ENCODE data around the gene CRYBG1.

The CRYBG1 gene

GRCh38 chr6:106600329-106600728 is 239.8 kb downstream of the CRYBG1 start:
- Histone ChIP-seq H3K27me3 (ENCODE audit: control insufficient read depth, insufficient read depth, low read length, poor library complexity, severe bottlenecking) (no peaks in the 10 kb centered on the region), H3K4me1 (ENCODE audit: control insufficient read depth, insufficient read depth, low read length) (no peaks in the 10 kb centered on the region), H3K27ac (ENCODE audit: insufficient read depth, low read depth, low read length, poor library complexity, severe bottlenecking) (no peak overlapping the region), H3K4me3 (ENCODE audit: insufficient read depth, low read depth, low read length) (no peak overlapping the region), H3K36me3 (ENCODE audit: control insufficient read depth, insufficient read depth, low read length) (no peaks in the 10 kb centered on the region), H3K9me3 (ENCODE audit: control insufficient read depth, low read length) (no peaks in the 10 kb centered on the region)
- 88 to 97% methylated on average over 2 of the region's 2 CpGs for WGBS, 2 experiments

GRCh38 chr6:106608080-106608668 is 247.7 kb downstream of the CRYBG1 start:
- Histone ChIP-seq H3K4me1 (ENCODE audit: control insufficient read depth, insufficient read depth, low read length) (no peaks in the 10 kb centered on the region), H3K9me3 (ENCODE audit: control insufficient read depth, low read length) (no peaks in the 10 kb centered on the region), H3K4me3 (ENCODE audit: insufficient read depth, low read depth, low read length) (no peak overlapping the region), H3K27ac (ENCODE audit: insufficient read depth, low read depth, low read length, poor library complexity, severe bottlenecking) (no peak overlapping the region), H3K36me3 (ENCODE audit: control insufficient read depth, insufficient read depth, low read length) (no peaks in the 10 kb centered on the region), H3K27me3 (ENCODE audit: control insufficient read depth, insufficient read depth, low read length, poor library complexity, severe bottlenecking) (no peaks in the 10 kb centered on the region)
- WGBS, 2 experiments, result 21 to 27% methylated on average over 2 of the region's 2 CpGs

GRCh38 chr6:106609699-106610098 is 249.2 kb downstream of the CRYBG1 start:
- Histone ChIP-seq H3K4me1 (ENCODE audit: control insufficient read depth, insufficient read depth, low read length) (no peaks in the 10 kb centered on the region), H3K36me3 (ENCODE audit: control insufficient read depth, insufficient read depth, low read length) (no peaks in the 10 kb centered on the region), H3K27ac (ENCODE audit: insufficient read depth, low read depth, low read length, poor library complexity, severe bottlenecking) (no peak overlapping the region), H3K4me3 (ENCODE audit: insufficient read depth, low read depth, low read length) (no peak overlapping the region), H3K27me3 (ENCODE audit: control insufficient read depth, insufficient read depth, low read length, poor library complexity, severe bottlenecking) (no peaks in the 10 kb centered on the region), H3K9me3 (ENCODE audit: control insufficient read depth, low read length) (no peaks in the 10 kb centered on the region)
- 74 to 77% methylated on average over 6 of the region's 6 CpGs for WGBS, 2 experiments

GRCh38 chr6:106611030-106611429 is 250.5 kb downstream of the CRYBG1 start:
- WGBS, 2 experiments, result 88 to 100% methylated on average over 2 of the region's 2 CpGs
- H3K27me3 ChIP-seq (ENCODE audit: control insufficient read depth, insufficient read depth, low read length, poor library complexity, severe bottlenecking), result no peaks in the 10 kb centered on the region
- no peaks in the 10 kb centered on the region for H3K9me3 ChIP-seq (ENCODE audit: control insufficient read depth, low read length)
- no peaks in the 10 kb centered on the region for H3K4me1 ChIP-seq (ENCODE audit: control insufficient read depth, insufficient read depth, low read length)
- no peak overlapping the region for H3K4me3 ChIP-seq (ENCODE audit: insufficient read depth, low read depth, low read length)
- H3K36me3 ChIP-seq (ENCODE audit: control insufficient read depth, insufficient read depth, low read length), result no peaks in the 10 kb centered on the region
- no peak overlapping the region for H3K27ac ChIP-seq (ENCODE audit: insufficient read depth, low read depth, low read length, poor library complexity, severe bottlenecking)

GRCh38 chr6:106612671-106613416 is 252.3 kb downstream of the CRYBG1 start:
- Histone ChIP-seq H3K4me3 (ENCODE audit: insufficient read depth, low read depth, low read length) (no peak overlapping the region), H3K36me3 (ENCODE audit: control insufficient read depth, insufficient read depth, low read length) (no peaks in the 10 kb centered on the region), H3K9me3 (ENCODE audit: control insufficient read depth, low read length) (no peaks in the 10 kb centered on the region), H3K4me1 (ENCODE audit: control insufficient read depth, insufficient read depth, low read length) (no peaks in the 10 kb centered on the region), H3K27me3 (ENCODE audit: control insufficient read depth, insufficient read depth, low read length, poor library complexity, severe bottlenecking) (no peaks in the 10 kb centered on the region), H3K27ac (ENCODE audit: insufficient read depth, low read depth, low read length, poor library complexity, severe bottlenecking) (no peak overlapping the region)
- WGBS, 2 experiments, result 91 to 94% methylated on average over 4 to 9 of the region's 9 CpGs

GRCh38 chr6:106613590-106613989 is 253.1 kb downstream of the CRYBG1 start:
- Histone ChIP-seq H3K27ac (ENCODE audit: insufficient read depth, low read depth, low read length, poor library complexity, severe bottlenecking) (no peak overlapping the region), H3K27me3 (ENCODE audit: control insufficient read depth, insufficient read depth, low read length, poor library complexity, severe bottlenecking) (no peaks in the 10 kb centered on the region), H3K4me1 (ENCODE audit: control insufficient read depth, insufficient read depth, low read length) (no peaks in the 10 kb centered on the region), H3K9me3 (ENCODE audit: control insufficient read depth, low read length) (no peaks in the 10 kb centered on the region), H3K36me3 (ENCODE audit: control insufficient read depth, insufficient read depth, low read length) (no peaks in the 10 kb centered on the region), H3K4me3 (ENCODE audit: insufficient read depth, low read depth, low read length) (no peak overlapping the region)
- WGBS, 2 experiments, result 45 to 83% methylated on average over 1 of the region's 1 CpG

- 57 to 67% methylated on average over 1 of the region's 1 CpG for WGBS, 2 experiments
- H3K36me3 ChIP-seq (ENCODE audit: control insufficient read depth, insufficient read depth, low read length), result no peaks in the 10 kb centered on the region
- no peaks in the 10 kb centered on the region for H3K27me3 ChIP-seq (ENCODE audit: control insufficient read depth, insufficient read depth, low read length, poor library complexity, severe bottlenecking)
- H3K27ac ChIP-seq (ENCODE audit: insufficient read depth, low read depth, low read length, poor library complexity, severe bottlenecking), result no peak overlapping the region
- no peak overlapping the region for H3K4me3 ChIP-seq (ENCODE audit: insufficient read depth, low read depth, low read length)
- H3K9me3 ChIP-seq (ENCODE audit: control insufficient read depth, low read length), result no peaks in the 10 kb centered on the region
- H3K4me1 ChIP-seq (ENCODE audit: control insufficient read depth, insufficient read depth, low read length), result no peaks in the 10 kb centered on the region
Measured at GRCh38 chr6:106614166-106614565, 253.6 kb downstream of the CRYBG1 start.

GRCh38 chr6:106614592-106615257 is 254.2 kb downstream of the CRYBG1 start:
- Histone ChIP-seq H3K27me3 (ENCODE audit: control insufficient read depth, insufficient read depth, low read length, poor library complexity, severe bottlenecking) (no peaks in the 10 kb centered on the region), H3K4me1 (ENCODE audit: control insufficient read depth, insufficient read depth, low read length) (no peaks in the 10 kb centered on the region), H3K36me3 (ENCODE audit: control insufficient read depth, insufficient read depth, low read length) (no peaks in the 10 kb centered on the region), H3K27ac (ENCODE audit: insufficient read depth, low read depth, low read length, poor library complexity, severe bottlenecking) (no peak overlapping the region), H3K4me3 (ENCODE audit: insufficient read depth, low read depth, low read length) (no peak overlapping the region), H3K9me3 (ENCODE audit: control insufficient read depth, low read length) (no peaks in the 10 kb centered on the region)
- 19 to 36% methylated on average over 2 to 3 of the region's 3 CpGs for WGBS, 2 experiments

- peaks cover 4% of the 10 kb centered on the region for H3K36me3 ChIP-seq (ENCODE audit: control insufficient read depth, insufficient read depth, low read length)
- H3K27me3 ChIP-seq (ENCODE audit: control insufficient read depth, insufficient read depth, low read length, poor library complexity, severe bottlenecking), result no peaks in the 10 kb centered on the region
- H3K4me3 ChIP-seq (ENCODE audit: insufficient read depth, low read depth, low read length), result no peak overlapping the region
- no peak overlapping the region for H3K27ac ChIP-seq (ENCODE audit: insufficient read depth, low read depth, low read length, poor library complexity, severe bottlenecking)
- no peaks in the 10 kb centered on the region for H3K9me3 ChIP-seq (ENCODE audit: control insufficient read depth, low read length)
- no peaks in the 10 kb centered on the region for H3K4me1 ChIP-seq (ENCODE audit: control insufficient read depth, insufficient read depth, low read length)
Measured at GRCh38 chr6:106617302-106617701, 256.8 kb downstream of the CRYBG1 start.

- no peaks in the 10 kb centered on the region for H3K27me3 ChIP-seq (ENCODE audit: control insufficient read depth, insufficient read depth, low read length, poor library complexity, severe bottlenecking)
- 86 to 100% methylated on average over 1 of the region's 1 CpG for WGBS, 2 experiments
- H3K4me3 ChIP-seq (ENCODE audit: insufficient read depth, low read depth, low read length), result no peak overlapping the region
- H3K36me3 ChIP-seq (ENCODE audit: control insufficient read depth, insufficient read depth, low read length), result peaks cover 9% of the 10 kb centered on the region
- no peaks in the 10 kb centered on the region for H3K9me3 ChIP-seq (ENCODE audit: control insufficient read depth, low read length)
- H3K27ac ChIP-seq (ENCODE audit: insufficient read depth, low read depth, low read length, poor library complexity, severe bottlenecking), result no peak overlapping the region
- H3K4me1 ChIP-seq (ENCODE audit: control insufficient read depth, insufficient read depth, low read length), result no peaks in the 10 kb centered on the region
Measured at GRCh38 chr6:106617857-106618256, 257.3 kb downstream of the CRYBG1 start.
